ENCODE results near the gene ZNF235.

Gene ZNF235

DNA sequence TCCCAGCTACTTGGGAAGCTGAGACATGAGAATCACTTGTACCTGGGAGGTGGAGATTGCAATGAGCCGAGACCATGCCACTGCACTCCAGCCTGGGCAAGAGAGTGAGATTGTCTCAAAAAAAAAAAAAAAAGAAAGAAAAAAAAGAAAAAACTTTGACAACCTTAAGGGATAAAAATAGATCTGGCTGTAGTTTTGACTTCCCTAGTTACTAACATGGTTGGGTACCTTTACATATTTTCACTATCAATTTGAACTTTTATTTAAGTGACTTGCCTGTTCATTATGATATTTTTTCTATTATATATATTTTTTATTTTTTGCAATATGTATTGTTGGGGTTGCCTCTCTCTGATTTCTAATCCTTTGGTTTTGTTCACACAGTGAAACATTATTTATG is 8.4 kb upstream of the ZNF235 start:
- TF ChIP-seq CTCF (IDR thresholded peaks at IDR 0.05; ENCODE audit: low read depth, low read length) = no peak
- no peak overlapping the region for H3K4me3 ChIP-seq (ENCODE audit: low read depth, low read length)

DNA sequence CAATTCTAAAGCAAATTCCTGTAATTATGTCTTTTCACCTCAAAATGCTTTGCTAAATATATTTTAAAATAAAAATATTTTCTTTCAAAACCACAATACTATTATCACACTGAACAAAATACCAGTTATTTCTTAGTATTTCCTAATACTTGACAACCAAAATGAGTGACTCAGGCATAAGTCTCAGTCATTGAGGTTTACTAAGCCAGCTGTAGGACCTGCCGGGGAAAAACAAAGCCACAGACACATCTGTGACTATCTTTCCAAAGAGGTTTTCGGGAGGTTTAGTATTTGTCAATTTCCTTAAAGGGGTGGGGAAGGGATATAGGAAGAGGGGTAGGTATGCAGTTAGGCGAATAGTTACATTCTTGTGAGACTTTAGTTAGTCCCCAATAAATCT is 3.2 kb upstream of the ZNF235 start:
- TF ChIP-seq CTCF (IDR thresholded peaks at IDR 0.05; ENCODE audit: low read depth, low read length) = no peak
- H3K4me3 ChIP-seq (ENCODE audit: low read depth, low read length) = no peak overlapping the region

GRCh38 chr19:44306283-44306682 is 1.5 kb upstream of the ZNF235 start:
- no peak overlapping the region for H3K4me3 ChIP-seq (ENCODE audit: low read depth, low read length)
- TF ChIP-seq CTCF (IDR thresholded peaks at IDR 0.05; ENCODE audit: low read depth, low read length) = no peak

GRCh38 chr19:44305457-44305856 is 632 bp upstream of the ZNF235 start:
- H3K4me3 ChIP-seq (ENCODE audit: low read depth, low read length) = no peak overlapping the region
- no peak for TF ChIP-seq CTCF (IDR thresholded peaks at IDR 0.05; ENCODE audit: low read depth, low read length)

DNA sequence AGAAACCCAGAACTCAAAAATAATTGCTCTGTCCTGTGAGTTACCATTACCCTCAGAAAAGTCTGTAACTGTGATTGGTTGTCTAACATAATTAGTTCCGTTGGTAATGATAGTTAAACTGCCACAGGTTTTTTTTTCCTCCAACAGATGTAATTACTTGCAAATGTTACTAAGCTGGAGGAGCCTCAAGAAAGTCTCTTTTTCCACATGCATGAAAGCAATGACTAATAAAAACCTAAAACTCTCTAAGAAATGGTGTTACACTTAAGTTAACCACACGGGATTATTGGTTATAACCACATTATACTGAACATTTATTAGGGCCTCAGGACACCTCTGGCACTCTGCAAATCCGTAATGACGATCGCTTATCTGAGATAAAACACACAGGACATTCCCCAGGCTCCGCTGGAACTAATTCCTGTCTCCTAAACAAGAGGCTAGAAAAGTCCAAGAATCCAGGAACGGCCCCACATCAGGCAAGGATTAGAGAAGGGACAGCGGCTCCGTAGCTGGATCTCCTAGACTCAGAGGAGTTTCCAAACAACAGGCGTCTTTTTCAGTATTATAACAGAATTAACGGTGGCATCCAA is 753 bp downstream of the ZNF235 start:
- no peak for TF ChIP-seq CTCF (IDR thresholded peaks at IDR 0.05; ENCODE audit: low read depth, low read length)

GRCh38 chr19:44303320-44303719 is 1.5 kb downstream of the ZNF235 start:
- H3K4me3 ChIP-seq (ENCODE audit: low read depth, low read length) = peak overlapping the region; percentile 89
- TF ChIP-seq CTCF (IDR thresholded peaks at IDR 0.05; ENCODE audit: low read depth, low read length) = no peak

More for the DNA sequence above, 753 bp downstream of the ZNF235 start:
- H3K4me3 ChIP-seq (ENCODE audit: low read depth, low read length) = peak overlapping the region; percentile 89

- H3K4me3 ChIP-seq (ENCODE audit: low read depth, low read length) = no peak overlapping the region
- no peak for TF ChIP-seq CTCF (IDR thresholded peaks at IDR 0.05; ENCODE audit: low read depth, low read length)
Observed at GRCh38 chr19:44284968-44285367, 19.9 kb downstream of the ZNF235 start.

Data from WI38 (cell line).